Frontal cortex (tissue), 4 donors: ENCODE results near the gene TXNDC12. TPM values are rescaled to one million over a fixed set of nuclear protein-coding genes. Genes with fewer than 3 reads are reported as not detected.
A peak's percentile ranks its signal among the peaks of the same experiment; 100 is the strongest.

Source experiments
- DNase-seq, 2 donors: peaks; one replicate each; pipeline ENCODE4 v3.0.0; 2012; ENCODE audit warnings: low spot score in 2 of 2
- FAIRE-seq: peaks from 2 replicates; lab custom pipeline; 2012; peaks lifted over from hg19 to GRCh38; lab: Jason Lieb, UNC
- small RNA-seq: library from RNA; depleted of rRNA; stranded (forward); fragments of <200 nt; gene quantifications from one replicate; pipeline ENCODE3, GENCODE V24; 2014
- total RNA-seq: library from RNA; depleted of rRNA; stranded (reverse); fragments of >200 nt; gene quantifications from one replicate; pipeline ENCODE4 v1.2.3, GENCODE V29; 2014
- donor health status: control.
- donor health status: control.
- donor health status: control.

TXNDC12 gene
- total RNA-seq, 1 donor from 2014 or later, result 15.9 TPM

DNA sequence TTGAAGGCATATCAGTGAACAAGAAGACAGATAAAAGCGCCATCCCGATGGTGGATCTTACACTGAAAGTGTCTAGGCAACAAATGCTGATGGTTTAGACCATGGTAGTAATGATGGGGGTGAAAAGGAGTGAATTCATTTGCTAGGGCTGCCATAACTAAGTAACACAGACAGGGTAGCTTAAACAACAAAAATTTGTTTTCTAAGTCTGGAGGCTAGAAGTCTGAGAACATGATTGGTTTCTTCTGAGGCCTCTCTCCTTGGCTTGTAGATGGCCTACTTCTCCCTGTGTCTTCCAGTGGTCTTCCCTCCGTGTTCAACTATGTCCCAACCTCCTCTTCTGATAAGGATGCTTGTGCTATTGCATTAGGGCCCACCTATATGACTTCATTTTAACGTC, 51.1 kb downstream of the TXNDC12 start:
- FAIRE-seq, result no peak

GRCh38 chr1:52002038-52002917, 52.7 kb downstream of the TXNDC12 start:
- DNase-seq, result peak; percentile 53 to 81

More for the DNA sequence above, 51.1 kb downstream of the TXNDC12 start:
- no peak for DNase-seq

DNA sequence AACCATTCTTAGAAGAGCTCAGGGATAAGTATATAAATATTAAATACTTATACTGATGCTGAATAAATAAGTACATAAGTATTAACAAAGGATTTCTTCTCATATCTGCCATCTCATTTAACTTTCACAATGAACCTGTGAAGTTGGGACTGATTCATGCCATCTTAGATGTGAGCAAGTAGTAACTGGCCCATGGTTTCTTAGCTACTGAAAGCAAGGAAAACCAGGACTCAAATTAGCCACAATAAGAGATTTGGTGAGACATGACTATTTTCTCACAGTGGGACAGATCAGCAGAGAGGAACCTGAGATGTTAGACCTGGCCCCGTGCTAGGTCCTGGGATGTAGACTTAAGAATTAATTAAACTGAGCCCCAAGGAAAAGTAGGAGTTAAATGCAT, 56.3 kb downstream of the TXNDC12 start:
- DNase-seq, result no peak
- FAIRE-seq, result no peak

More at GRCh38 chr1:52002038-52002917, 52.7 kb downstream of the TXNDC12 start:
- no peak for FAIRE-seq

- FAIRE-seq (no peak), DNase-seq (no peak)
Observed at GRCh38 chr1:51997974-51998382, 57.0 kb downstream of the TXNDC12 start.

GRCh38 chr1:51990478-51990965, 64.5 kb downstream of the TXNDC12 start, which contains the start of gene RAB3B:
RAB3B (minus strand) TSS chr1:51990700; CDS start chr1:51977117, 13,583 bp downstream.
- DNase-seq (peak in 1 of 2 donors; percentile 76), FAIRE-seq (no peak)

DNA sequence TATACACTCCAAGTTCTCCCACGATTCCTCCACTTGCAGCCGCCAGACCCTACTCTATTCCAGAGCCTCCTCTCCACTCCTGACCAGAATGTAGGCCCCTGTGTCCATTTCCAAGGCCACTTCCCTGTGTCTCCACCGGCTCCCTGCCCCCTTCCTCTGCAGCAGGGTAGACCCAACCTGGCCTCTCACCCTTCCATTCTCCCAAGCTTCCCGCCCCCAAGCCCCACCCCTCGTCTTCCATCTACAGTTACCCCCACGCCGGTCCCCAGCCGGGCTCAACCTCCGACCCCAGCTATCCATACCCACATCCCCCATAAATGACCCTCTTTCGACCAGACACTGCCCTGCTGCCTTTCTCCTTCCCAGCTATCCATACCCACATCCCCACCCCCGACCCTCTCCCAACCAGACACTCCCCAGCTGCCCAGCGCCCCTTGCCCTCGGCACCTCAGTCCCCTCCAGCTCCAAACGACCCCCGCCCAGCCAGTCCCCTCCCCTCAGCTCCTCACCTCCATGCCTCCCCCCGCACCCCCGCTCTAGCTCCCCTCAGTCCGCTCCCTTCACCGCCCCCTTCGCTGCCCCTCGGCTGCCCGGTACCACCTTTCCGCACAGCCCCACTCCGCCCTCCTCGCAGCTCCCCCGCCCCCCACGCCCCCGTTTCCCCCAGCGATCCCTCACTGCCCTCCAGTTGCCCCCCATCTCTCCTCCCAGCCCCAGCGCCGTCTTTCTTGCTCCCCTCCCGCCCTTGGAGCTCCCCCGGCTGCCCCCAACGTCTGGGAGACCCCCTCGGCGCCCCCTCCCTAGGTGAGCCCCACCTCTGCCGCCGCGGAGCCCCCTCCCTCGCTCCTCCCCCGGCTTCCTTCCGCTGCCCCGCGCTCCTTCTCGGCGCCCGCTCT, 65.2 kb downstream of the TXNDC12 start:
- FAIRE-seq (no peak), DNase-seq (no peak)

GRCh38 chr1:51988254-51988653, 66.7 kb downstream of the TXNDC12 start:
- DNase-seq, result no peak
- no peak for FAIRE-seq

DNA sequence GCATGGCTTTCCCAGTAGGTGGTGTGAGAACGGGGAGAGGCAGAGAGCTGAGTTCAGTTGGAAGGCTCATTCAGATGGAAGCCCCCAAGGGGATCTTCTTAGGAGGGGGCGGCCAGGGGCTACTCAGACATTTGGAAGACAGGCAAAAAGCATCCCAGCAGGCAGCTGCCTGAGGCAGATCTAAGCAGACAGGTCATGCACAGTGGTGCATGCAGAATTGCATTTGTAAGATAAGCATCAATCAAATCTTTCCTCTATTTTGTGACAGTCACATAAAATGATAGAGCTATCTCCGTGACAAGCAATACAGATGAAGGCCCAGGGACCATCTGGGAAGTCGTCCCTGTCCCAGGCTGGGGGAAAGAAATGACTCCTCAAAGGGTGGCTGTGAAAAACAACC, 68.3 kb downstream of the TXNDC12 start:
- no peak for FAIRE-seq
- DNase-seq, result no peak

DNA sequence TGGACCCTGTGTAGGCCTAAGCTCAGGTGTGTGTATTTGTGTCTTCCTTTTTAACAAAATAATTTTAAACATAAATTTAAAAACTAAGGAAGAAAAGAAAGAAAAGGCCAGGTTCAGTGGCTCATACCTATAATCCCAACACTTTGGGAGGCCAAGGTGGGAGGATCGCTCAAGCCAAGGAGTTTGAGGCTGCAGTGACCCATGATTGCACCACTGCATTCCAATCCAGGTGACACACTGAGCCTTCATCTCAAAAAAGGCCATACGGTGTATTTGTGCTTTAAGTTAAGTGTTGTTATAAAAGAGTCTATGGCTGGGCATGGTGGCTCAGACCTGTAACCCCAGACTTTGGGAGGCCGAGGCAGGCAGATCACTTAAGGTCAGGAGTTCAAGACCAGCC, 72.8 kb downstream of the TXNDC12 start:
- no peak for FAIRE-seq
- DNase-seq, result no peak

GRCh38 chr1:51981555-51981954, 73.4 kb downstream of the TXNDC12 start:
- no peak for FAIRE-seq
- DNase-seq, result no peak

- FAIRE-seq (no peak), DNase-seq (no peak)
Observed at GRCh38 chr1:51978099-51978498, 76.9 kb downstream of the TXNDC12 start.

- FAIRE-seq (no peak), DNase-seq (no peak)
Observed at GRCh38 chr1:51976846-51977602, 78.0 kb downstream of the TXNDC12 start.

DNA sequence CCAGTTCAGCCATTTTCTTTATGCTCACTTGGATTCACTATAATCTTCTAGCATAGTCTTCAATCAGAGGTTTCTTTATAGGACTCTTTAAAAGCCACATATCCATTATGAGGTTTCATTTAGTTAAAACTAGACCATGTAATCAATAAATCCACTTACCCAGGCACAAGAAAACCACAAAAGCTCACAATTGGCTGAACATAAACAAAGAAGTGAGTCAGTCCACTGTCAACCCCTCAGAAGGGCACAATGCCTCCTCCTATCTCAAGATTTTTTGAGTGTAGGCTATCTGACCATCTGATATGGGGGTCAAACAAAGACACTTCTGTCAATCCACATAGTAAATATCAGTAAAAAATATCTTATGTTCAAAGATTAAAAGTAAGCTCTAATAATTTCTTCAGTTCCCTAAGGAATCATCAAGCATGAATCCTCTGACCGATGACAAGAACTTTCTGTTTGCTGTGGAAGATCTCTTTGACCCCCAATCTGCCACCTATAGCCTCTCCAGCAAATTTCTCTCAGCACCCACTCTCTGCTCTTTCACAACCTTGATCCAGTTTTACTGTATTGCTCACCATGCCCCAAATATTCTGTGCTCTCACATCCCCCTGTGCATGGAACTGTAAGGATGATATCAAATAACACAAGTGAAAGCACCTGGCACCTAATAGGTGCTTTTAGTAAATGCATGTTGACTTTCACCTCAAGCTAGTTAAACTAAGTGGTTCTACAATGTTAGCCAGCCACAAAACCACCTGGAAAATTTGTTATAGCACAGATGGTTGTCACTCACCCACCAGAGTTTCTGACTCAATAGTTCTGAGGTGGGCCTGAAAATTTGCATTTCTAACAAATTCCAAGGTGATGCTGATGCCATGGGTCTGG, 81.2 kb downstream of the TXNDC12 start:
- DNase-seq (no peak), FAIRE-seq (no peak)

Small RNA genes lying within 50 kb of the gene (small RNA-seq; reads per million reads assigned to genes)
- gene RN7SL290P (not detected), gene RNA5SP48 (not detected)

Other genes starting within 250 kb of the TXNDC12 start
- 65.2 TPM for gene NRDC, start 176.5 kb downstream of the TXNDC12 start, total RNA-seq
- gene RAB3B, start 64.5 kb downstream of the TXNDC12 start, total RNA-seq, result 7.7 TPM
- gene KTI12, start 21.4 kb downstream of the TXNDC12 start, total RNA-seq, result 9.0 TPM
- 179 TPM for gene BTF3L4, start 1.1 kb upstream of the TXNDC12 start, total RNA-seq
- 79.1 TPM for gene ZFYVE9, start 86.9 kb upstream of the TXNDC12 start, total RNA-seq